Measurements from ENCODE around the gene HCRTR1. TPM values are rescaled to one million over a fixed set of nuclear protein-coding genes. Genes with fewer than 3 reads are reported as not detected.

Gene HCRTR1
- total and polyA plus RNA-seq, 10 of the 15 experiments (the other 5 are each of a cell fraction or from before 2014, with no cell fraction given), result not detected

DNA sequence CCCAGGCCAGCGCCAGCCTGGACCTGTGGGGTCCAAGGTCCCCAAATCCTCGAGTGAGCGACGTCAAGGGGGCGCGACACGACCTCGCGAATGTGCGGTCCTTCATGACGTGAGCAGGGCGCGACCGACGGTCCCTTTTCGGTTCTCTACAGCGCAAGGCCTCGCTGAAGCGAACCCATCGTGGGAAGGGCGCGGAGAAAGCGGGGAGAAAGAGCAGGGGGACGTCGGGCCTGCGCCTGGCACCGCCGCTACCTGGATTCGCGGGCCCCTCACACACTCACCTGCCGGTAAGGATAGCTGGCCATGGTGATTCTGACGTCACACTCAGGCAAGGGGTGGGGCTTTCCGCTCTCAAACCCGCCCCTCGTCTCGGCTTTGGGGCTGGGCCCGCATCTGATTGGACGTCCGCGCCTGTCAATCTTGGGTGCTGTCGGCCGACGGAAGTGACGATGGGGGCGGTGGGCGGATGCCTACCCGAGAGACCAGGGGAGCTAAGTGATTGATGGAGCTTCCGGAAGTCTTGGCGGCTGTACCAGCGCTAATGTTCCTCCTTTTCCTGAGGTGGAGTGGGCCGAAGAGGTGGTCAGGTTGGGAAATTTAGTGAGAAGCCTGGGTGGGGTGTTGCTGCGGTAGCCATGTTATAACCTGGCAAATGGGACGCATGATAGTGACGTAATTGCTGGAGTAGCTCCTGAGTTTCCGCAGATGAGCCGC is 27.2 kb downstream of the HCRTR1 start, which contains the start of gene PEF1 (continued):
- TF ChIP-seq RAD21 (IDR thresholded peaks at IDR 0.05; ENCODE audit: insufficient read depth, low read depth, low read length) (no peak), PML (IDR thresholded peaks at IDR 0.05; ENCODE audit: low read length) (no peak; the same call in 1 of the 2 replicates), BACH1 (IDR thresholded peaks at IDR 0.05; ENCODE audit: borderline replicate concordance) (peak; percentile 49; the same call in 1 of the 2 replicates), POLR2A (IDR thresholded peaks at IDR 0.05; ENCODE audit: low read depth, low read length) (peak; percentile 90), YY1 (IDR thresholded peaks at IDR 0.05; ENCODE audit: low read depth, low read length) (peak; percentile 100), NRF1 (conservative IDR thresholded peaks at IDR 0.05; ENCODE audit: low read depth, low read length) (no peak), MTA3 (IDR thresholded peaks at IDR 0.05; ENCODE audit: borderline replicate concordance, low read length) (no peak), ZZZ3 (IDR thresholded peaks at IDR 0.05; ENCODE audit: control insufficient read depth, insufficient read length, low read depth) (no peak), ZNF622 (IDR thresholded peaks at IDR 0.05) (no peak), SMAD5 (IDR thresholded peaks at IDR 0.05; ENCODE audit: low read depth) (no peak; the same call in none of the 2 replicates), MYB (IDR thresholded peaks at IDR 0.05; ENCODE audit: borderline replicate concordance, low read depth, low read length) (no peak; the same call in 1 of the 2 replicates), SMARCA5 (IDR thresholded peaks at IDR 0.05) (peak; percentile 23), CEBPB (IDR thresholded peaks at IDR 0.05; ENCODE audit: borderline replicate concordance in 1 of 2, low read depth in 2 of 2, low read length in 2 of 2) (no peak), POLR2AphosphoS2 (IDR thresholded peaks at IDR 0.05; ENCODE audit: low read depth, low read length) (no peak), ZNF274 (IDR thresholded peaks at IDR 0.05; ENCODE audit: insufficient read depth, insufficient read length) (no peak), RUNX3 (IDR thresholded peaks at IDR 0.05; ENCODE audit: low read length) (peak; percentile 68), ASH2L (IDR thresholded peaks at IDR 0.05; ENCODE audit: borderline replicate concordance, low read depth) (peak; percentile 55; the same call in 1 of the 2 replicates), POLR2AphosphoS5 (IDR thresholded peaks at IDR 0.05; ENCODE audit: low read length) (peak; percentile 86; the same call in 1 of the 2 replicates), TCF3 (IDR thresholded peaks at IDR 0.05; ENCODE audit: borderline replicate concordance, insufficient read depth, low read depth, low read length) (no peak), RAD51 (IDR thresholded peaks at IDR 0.05) (0 out of 2 replicates have a peak, but pooled peaks have one; percentile 15), CBFB (IDR thresholded peaks at IDR 0.05; ENCODE audit: low read depth) (peak; percentile 62), IKZF1 (conservative IDR thresholded peaks at IDR 0.05) (peak; percentile 95)
- TF ChIP-seq, protein P1, sequence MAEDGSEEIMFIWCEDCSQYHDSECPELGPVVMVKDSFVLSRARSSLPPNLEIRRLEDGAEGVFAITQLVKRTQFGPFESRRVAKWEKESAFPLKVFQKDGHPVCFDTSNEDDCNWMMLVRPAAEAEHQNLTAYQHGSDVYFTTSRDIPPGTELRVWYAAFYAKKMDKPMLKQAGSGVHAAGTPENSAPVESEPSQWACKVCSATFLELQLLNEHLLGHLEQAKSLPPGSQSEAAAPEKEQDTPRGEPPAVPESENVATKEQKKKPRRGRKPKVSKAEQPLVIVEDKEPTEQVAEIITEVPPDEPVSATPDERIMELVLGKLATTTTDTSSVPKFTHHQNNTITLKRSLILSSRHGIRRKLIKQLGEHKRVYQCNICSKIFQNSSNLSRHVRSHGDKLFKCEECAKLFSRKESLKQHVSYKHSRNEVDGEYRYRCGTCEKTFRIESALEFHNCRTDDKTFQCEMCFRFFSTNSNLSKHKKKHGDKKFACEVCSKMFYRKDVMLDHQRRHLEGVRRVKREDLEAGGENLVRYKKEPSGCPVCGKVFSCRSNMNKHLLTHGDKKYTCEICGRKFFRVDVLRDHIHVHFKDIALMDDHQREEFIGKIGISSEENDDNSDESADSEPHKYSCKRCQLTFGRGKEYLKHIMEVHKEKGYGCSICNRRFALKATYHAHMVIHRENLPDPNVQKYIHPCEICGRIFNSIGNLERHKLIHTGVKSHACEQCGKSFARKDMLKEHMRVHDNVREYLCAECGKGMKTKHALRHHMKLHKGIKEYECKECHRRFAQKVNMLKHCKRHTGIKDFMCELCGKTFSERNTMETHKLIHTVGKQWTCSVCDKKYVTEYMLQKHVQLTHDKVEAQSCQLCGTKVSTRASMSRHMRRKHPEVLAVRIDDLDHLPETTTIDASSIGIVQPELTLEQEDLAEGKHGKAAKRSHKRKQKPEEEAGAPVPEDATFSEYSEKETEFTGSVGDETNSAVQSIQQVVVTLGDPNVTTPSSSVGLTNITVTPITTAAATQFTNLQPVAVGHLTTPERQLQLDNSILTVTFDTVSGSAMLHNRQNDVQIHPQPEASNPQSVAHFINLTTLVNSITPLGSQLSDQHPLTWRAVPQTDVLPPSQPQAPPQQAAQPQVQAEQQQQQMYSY (CRISPR knock-in tag; IDR thresholded peaks at IDR 0.05), result no peak
- TF ChIP-seq, protein P2, sequence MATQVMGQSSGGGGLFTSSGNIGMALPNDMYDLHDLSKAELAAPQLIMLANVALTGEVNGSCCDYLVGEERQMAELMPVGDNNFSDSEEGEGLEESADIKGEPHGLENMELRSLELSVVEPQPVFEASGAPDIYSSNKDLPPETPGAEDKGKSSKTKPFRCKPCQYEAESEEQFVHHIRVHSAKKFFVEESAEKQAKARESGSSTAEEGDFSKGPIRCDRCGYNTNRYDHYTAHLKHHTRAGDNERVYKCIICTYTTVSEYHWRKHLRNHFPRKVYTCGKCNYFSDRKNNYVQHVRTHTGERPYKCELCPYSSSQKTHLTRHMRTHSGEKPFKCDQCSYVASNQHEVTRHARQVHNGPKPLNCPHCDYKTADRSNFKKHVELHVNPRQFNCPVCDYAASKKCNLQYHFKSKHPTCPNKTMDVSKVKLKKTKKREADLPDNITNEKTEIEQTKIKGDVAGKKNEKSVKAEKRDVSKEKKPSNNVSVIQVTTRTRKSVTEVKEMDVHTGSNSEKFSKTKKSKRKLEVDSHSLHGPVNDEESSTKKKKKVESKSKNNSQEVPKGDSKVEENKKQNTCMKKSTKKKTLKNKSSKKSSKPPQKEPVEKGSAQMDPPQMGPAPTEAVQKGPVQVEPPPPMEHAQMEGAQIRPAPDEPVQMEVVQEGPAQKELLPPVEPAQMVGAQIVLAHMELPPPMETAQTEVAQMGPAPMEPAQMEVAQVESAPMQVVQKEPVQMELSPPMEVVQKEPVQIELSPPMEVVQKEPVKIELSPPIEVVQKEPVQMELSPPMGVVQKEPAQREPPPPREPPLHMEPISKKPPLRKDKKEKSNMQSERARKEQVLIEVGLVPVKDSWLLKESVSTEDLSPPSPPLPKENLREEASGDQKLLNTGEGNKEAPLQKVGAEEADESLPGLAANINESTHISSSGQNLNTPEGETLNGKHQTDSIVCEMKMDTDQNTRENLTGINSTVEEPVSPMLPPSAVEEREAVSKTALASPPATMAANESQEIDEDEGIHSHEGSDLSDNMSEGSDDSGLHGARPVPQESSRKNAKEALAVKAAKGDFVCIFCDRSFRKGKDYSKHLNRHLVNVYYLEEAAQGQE (IDR thresholded peaks at IDR 0.05; ENCODE audit: low read depth, low read length), result no peak
- TF ChIP-seq, protein P3, sequence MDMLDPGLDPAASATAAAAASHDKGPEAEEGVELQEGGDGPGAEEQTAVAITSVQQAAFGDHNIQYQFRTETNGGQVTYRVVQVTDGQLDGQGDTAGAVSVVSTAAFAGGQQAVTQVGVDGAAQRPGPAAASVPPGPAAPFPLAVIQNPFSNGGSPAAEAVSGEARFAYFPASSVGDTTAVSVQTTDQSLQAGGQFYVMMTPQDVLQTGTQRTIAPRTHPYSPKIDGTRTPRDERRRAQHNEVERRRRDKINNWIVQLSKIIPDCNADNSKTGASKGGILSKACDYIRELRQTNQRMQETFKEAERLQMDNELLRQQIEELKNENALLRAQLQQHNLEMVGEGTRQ (IDR thresholded peaks at IDR 0.05; ENCODE audit: borderline replicate concordance, low read depth, low read length), result no peak
